LoVo (cell line): ENCODE data around the gene LANCL2.

Source experiments
- DNase-seq: peaks from one replicate; pipeline ENCODE4 v3.0.0-alpha.2; 2016; ENCODE audit warnings: low spot score

The LANCL2 gene

DNA sequence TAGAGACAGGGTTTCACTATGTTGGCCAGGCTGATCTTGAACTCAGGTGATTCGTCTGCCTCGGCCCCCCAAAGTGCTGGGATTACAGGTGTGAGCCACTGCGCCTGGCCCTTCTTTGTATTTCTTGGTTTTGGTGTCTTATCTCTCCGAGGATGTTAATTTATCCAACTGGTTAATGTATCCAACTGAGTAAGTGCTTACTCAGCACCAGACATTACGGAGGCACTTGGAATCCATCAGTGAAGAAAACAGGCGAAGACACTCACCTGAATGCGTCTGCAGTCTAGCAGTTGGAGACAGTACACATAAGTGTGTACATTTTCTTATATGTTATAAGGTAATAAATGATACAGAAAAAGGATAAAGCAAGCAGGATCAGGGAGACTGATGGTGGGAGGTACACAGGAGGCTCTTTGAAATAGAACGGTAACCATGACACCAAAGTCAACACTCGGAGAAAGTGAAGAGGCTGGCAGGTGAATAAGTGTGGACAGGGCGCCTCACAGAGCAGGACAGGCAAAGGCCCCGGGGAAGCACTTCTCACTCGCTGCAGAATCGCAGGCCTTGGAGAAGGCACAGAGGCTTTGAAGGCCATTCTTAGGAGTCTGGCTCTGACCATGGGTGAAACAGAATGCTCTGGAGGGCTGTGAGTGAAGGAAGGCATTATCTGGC, 73.1 kb downstream of the LANCL2 start:
- no peak for DNase-seq

DNA sequence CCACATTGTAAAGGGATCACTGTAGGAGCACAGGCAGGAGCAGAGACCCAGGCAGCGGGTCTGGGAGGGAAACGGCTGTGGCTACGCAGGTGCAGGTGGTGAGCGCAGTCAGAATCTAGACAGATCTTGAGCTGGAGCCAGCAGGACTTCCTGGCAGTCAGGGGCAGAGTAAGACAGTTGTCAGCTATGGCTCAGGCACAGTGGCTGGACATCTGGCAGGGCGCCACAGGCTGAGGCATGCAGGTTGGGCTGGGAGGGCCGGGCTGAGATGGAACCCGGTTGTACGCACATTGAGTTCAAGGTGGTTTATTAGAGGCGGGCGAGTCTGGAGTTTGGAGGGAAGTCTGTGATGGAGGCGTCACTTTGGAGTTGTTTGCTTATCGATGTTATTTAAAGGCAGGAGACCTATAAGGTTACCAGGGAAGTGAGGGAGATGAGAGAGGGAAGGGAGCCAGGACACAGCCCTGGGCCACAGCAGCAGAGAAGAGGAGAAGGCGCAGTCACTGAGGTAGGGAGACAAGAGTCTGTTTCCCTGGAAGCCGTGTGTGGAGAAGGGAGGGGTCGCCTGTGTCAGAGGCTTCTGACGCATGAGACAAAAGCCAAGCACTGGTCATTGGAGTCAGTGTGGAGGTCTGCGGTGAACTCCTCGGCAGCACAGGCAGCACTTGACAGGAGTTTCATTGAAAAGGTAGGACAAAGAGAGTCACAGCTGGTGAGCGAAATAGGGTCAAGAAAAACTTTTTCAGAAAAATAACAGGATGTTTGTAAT, 73.8 kb downstream of the LANCL2 start:
- DNase-seq, result no peak

DNA sequence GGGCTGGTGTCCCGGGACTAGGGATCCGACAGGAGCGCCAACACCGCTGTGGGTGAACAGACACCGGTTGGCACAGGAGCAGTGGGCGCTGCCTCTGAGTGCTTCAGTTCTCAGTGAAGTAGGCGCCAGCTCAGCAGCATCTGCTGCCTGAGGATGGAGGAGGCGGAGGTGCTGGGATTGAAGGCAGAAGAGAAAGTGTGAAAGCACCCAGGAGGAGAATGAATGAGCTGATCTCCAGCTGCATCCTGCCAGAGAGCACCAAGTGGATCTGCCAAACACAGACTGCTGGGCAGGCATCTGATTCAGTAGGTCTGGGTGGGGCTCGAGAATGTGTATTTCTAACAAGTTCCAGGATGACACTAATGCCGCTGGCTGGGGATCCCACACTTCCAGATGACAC, 74.5 kb downstream of the LANCL2 start:
- DNase-seq, result no peak

DNA sequence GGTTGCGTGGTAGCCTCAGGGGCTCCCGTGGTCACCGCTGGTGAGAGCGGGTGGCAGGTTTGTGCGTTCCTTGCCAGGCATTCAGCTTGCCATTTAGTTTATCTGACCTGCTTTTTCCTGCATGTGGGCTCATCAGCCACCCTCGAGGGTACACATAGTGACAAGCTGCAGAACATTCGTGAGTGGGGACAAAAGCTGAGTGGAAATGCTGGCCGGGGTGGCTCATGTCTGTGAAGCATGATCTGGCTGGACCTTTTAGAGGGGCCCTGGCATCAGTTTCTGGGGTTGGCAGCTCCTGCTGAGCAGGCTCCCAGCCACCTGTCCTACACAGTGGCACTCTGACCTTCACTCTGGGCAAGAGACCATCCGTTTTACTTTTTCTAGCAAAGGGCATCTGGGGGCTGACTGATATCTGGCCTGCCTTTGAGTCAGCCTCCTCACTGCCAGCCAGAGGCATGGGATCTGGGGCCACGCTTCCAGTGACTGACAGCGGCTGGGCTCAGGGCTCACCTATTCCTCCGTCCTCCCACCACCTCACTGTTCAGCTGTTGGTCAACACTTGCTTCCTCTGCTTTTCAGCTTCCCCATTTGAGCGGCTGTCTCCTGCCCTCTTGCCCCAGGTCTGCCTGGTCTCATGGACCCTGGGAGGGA, 75.0 kb downstream of the LANCL2 start:
- DNase-seq, result no peak

DNA sequence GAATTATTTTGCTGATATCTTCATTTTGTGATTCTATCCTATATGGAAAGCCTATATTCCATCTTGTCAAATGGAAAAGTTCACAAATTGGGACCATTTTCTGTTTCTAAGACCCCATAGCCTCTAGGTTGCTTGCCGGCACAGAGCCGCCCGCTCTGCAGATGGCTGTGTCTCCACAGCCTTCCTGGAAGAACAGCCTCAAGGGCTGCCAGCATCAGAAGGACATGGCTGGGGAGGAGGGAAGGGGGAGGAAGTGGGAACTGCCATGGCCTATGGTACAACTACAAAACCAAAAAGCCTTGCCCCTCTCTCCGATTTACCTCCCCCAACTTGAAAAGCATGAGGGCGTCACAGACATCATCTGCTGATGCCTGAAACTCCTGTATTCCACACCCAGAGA, 75.9 kb downstream of the LANCL2 start:
- no peak for DNase-seq

DNA sequence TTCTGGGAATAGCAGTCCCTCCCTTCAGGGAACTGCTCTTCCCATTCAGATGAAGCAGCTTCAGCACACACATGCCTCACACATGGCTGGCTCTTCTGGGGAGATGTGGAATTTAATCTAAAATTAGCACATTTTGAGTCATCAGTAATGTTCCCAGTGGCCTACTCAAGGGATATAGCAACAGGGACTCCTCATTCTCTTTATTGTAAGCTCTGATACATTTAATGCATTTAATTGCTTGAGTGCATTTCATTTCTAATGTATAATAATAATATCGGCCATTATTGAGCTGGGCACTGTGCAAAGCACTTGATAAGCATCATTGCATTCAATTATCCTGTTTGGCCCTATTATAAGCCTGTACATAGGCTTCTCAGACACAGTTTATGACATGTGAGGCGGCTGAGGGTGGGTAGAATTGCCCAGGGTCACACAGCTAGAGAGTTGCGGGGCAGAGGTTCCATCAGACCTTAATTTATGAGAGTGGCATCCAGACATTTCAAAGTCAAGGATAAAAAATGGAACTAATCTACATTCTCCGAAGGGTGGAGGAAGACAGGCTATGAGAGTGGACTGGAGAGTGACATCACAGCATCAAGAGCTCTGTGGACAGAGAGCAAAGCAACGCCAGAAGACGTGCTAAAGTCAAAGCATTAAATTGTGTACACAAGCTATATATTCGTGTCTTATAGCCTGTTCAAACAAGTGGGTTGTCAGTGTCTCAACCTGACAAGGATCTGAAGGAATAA, 76.8 kb downstream of the LANCL2 start:
- DNase-seq, result no peak

DNA sequence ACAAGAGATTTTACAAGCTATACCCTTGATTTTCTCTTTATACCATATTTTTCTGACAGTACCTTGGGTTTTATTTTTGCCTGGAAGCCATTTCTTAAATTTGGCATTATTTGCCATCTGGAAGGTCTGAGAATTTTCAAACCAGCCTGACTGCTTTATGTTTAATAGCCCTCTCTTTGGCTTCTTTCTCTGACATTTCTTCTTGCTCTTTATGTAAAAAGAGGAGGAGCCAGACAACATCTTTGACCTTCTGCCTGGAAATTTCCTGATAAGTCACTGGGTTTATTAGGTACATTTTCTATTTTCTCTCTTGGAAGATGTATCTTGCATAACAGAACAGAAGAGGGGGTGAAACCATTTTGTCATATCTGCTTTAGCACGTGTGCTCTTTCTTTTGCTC, 79.6 kb downstream of the LANCL2 start:
- no peak for DNase-seq

DNA sequence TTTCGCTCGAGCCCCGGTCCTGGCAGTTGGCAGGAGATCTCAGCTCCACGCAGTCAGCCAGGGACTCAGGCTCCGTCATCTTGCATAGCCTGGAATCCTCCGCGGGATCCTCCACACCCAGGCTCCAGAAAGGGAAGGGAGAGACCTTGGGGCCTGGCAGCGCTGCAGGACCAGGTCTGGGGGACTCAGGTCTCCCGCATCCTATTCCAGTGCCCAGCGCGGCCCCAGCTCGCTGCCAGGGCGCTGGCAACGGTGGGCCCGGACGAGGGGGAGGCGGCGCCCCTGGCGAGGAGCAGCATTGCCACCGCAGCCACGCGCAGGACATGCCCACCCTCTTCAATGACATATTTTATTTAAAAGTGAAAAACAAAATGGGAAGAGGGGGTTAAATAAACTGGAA, 83.4 kb downstream of the LANCL2 start:
- DNase-seq, result no peak

DNA sequence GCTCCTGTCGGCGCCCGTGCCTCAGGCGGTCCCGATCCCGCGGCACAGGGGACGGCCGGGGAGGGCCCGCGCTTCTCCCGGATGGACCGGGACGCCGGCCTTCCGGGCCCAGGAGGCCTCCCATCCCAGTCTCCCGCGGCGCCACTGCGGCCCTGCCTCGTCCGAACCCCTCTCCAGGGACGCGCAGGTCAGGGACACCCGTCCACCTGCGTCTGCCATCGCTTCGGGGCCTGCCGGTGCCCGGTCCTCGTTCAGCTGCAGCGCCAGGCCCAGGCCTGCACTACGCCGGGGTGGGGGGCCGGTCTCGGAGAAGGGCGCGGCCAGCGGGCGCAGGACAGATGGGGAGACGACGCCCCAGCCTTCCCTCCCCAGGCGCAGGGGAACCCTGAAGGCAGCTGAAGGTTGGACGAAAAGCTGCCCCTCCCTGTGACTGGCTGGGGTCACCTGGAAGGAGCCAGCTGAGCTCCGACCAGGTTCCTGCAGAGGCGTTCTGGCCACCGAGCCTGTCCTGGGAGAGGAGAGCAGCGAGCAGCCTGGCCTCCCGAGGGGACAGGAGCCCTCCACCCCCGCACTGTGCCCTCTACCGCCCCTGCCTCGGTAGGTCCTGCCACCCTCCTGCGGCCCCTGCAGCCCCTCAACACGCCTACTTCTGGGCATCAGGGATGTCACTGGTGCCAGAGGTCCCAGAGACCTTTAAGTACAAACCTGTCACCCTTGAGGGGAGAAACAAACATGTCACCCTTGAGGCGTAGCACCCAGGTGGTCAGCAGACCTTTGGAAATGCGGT, 84.3 kb downstream of the LANCL2 start:
- no peak for DNase-seq

DNA sequence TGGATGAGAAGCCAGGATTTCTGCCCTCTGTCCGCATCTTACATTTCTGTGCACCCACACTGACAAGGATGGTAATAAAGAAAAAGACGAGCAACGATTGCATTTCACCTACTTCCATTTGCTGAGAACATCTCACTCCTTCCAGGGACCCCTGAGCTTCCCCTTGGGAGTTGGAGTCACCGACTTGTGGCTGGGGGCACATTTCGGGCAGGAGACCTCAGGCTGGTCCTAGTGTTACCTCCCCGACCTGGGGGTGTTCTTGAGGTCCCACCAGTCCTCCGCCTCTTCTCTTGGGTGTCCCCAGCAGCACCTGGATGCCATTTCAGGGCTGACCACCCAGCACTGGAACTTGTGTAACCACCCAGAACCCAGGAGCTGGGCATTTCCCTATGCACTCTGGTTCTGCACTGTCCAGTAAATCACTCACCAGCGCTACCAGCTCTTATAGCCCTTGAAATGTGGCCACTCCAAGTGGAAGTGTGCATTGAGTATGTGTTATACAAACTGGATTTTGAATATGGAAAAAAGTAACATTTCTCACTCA, 84.9 kb downstream of the LANCL2 start:
- no peak for DNase-seq

DNA sequence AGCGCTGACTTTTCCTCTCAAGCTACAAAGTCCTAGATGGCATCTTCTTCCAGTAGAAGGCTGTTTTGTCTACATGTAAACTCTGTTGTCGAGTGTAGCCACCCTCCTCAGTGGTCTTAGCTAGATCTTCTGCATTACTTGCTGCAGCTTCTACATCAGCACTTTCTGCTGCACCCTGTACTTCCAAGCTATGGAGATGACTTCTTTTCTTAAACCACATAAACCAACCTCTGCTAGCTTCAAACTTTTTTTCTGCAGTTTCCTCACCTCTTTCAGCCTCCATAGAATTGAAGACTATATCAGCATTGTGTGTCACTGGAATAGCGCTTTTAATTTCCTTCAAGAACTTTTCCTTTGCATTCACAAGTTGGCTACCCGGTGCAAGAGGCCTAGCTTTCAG, 87.8 kb downstream of the LANCL2 start:
- DNase-seq, result no peak

DNA sequence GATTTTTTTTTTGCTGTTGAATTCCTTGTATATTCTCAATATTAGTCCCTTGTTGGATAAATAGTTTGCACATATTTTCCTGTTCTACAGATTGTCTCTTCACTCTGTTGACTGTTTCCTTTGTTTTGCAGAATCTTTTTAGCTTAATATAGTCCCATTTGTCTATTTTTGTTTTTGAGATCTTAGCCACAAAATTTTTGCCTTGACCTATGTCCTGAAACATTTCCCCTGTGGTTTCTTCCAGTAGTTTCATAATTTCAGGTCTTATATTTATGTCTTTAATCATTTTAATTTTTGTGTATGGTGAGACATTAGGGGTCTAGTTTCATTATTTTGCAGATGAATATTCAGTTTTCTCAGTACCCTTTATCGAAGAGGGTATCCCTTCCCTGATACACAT, 92.7 kb downstream of the LANCL2 start:
- DNase-seq, result no peak

DNA sequence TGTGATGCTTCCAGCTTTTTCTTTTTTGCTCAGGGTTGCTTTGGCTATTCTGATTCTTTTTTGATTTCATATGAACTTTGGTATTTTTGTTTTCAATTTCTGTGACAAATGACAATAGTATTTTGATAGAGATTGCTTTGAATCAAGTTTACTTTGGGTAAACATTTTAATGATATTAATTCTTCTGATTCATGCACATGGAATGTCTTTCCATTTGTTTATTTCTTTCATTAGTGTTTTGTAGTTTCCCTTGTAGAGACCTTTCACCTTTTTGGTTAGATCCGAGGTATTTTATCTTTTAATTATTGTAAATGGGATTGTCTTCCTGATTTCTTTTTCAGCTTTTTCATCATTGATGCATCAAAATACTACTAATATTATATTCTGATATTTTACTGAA, 93.2 kb downstream of the LANCL2 start:
- no peak for DNase-seq

DNA sequence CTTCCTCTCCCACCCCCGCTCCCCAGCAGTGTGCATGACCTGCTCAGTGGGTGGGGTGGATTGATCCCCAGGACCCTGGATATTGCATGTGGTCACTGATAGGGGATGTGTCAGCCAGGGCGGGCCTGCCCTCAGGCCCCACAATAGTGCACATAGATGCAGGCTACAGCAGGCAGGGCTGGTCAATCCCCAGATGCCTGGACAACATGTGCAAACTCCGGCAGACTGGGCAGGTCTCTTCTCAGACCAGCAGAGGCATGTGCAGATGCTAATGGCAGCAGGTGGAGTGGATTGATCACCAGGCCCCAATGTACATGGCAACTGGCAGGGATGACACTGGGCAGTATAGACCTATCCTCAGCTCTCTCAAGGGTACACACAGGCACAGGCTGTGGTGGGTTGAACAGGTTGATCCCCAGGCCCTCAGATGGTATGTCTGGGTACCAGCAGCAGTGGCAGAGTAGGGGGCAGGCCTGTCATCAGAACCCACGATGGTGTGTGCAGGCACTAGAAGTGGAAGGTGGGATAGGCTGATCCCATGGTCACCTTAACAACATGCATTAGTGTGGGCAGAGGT, 98.6 kb downstream of the LANCL2 start:
- DNase-seq, result no peak

DNA sequence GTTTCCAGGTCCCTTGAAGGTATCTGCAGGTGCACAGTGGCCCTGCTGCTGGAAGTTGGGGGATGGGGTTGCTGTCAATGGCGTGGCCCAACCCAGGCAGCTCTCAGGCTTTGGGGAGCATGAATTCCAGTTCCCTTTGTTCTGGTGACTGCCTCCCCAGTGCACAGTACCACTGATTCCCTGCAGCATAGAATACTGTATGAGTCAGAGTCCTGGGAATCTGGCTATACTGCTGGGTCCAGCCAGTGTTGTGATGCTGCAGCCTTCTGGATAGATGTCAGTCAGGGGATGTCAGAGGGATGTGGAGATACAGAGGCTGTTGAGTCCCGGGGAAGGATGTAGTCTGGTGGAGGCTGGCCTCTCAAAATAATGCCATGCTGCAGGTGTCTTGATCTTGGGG, 99.3 kb downstream of the LANCL2 start:
- no peak for DNase-seq

DNA sequence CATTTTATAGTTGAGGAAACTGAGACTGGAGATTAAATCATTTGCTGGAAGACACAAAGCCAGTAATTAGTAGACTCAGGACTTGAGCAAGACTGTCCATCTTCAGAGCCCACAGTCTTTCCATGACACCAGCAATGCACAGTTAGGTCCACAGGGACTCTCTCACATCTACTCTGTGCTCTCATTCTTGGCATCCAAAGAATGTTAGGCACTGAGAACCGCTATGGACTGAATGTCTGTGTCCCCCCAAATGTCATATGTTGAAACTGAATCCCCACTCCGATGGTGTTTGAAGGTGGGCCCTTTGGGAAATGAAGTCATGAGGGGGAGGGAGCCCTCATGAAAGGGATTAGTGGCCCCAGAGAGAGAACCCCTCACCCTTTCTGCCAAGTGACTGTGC, 100.6 kb downstream of the LANCL2 start:
- no peak for DNase-seq

DNA sequence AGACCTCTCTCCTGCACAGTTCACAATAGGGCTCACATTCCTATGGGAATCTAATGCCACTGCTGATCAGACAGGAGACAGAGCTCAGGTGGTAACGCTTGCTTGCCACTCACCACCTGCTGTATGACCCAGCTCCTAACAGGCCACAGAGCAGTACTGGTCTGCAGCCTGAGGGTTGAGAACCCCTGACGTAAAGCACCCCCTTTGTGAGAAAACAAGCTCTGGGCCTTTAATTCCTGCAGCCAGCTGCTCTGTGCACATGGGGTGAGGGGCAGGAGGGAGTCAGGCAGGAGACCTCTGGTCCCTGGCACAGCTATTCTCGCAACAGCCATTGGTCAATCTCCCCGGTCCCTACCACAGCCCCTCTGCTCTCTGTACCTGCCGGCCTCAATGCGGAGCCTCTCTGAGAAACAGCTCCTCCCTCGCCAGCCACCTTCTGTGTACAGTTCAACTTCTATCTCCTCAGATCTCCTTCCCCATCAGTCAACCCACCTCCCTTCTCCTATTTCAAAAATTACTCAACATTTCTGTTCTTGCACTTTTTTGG, 102.0 kb downstream of the LANCL2 start:
- no peak for DNase-seq

DNA sequence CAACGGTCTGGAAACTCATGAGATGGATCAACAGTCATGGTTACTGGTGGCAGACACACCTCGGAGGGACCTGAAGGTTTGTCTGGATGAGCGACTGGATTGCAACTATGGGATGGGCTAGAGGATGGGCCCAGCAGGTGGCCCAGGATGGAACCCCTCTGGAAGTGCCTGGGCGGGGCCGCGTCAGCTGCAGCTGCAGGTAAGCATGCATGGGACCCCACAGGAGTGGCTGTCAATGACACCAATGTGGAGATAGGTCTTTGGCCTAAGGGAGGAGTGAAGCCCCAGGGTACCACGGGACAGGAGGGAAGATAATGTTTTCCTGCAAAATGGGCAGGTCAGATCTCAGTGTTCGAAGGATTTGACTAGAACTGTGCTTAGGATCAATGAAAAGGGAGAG, 103.4 kb downstream of the LANCL2 start:
- DNase-seq, result no peak

DNA sequence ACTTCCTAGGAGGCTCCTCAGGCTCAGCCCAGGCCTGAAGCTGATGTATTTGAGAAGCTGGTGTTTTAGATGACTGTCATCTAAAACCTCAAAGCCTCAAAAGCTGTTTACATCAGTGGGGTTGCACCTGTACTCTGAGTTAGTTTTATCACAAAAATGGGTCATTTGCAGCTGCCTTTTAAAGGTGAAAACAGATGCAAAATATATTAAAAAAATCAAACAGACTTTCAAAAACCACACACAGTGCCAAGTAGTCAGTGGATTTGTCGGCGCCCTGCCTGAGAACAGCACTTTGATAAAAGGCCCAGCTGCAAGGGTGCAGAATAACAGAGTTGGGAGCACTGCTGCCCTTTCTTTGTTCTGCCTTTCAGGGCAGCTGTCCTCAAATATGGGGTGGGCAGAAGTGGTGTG, 104.1 kb downstream of the LANCL2 start:
- DNase-seq, result no peak

DNA sequence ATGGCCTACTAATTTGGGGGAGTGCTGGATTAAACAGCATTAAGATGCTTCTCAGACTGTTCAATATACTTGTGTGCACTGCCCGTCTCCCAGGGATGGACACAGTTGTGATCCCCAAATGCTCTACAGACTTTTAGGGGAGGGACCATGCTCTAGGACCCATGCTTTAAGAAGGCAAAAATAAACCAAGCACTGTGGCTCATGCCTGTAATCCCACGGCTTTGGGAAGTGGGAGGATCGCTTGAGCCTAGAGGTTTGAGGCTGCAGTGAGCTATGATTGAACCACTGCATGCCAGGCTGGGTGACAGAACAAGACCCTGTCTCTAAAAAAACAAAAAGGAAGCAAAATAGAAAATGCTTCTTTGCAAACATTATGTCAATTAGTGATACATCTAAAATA, 104.6 kb downstream of the LANCL2 start:
- no peak for DNase-seq

DNA sequence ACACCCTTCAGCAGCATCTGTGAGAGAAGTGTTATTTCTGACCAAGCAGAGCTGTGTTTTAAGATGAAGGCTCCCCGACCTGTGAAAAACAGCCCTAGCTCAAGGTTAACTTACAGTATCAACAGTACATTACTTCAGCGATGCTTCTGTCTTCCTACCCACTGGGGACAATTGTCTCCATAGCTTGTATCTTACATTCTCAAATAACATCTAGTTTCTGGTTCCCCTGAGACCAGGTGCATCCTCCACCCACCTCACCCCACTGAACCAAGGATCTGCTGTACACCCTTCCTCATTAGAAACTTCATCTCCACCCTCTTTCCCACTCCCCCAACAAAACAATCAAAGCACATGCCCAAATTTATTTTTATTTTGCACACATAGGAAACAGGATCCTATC, 105.1 kb downstream of the LANCL2 start:
- no peak for DNase-seq
